NAMALWA (cell line): ENCODE results near the gene GOLGA6L2.
A peak's percentile ranks its signal among the peaks of the same experiment; 100 is the strongest.
"Not testable (repeated sequence)": the region's sequence is repeated elsewhere in the genome, so short reads cannot be mapped to it uniquely, and the experiment has no call there.

ENCODE experiments used
- DNase-seq: peaks from one replicate; pipeline ENCODE4 v3.0.0-alpha.2; 2015; ENCODE audit warnings: low spot score

Gene GOLGA6L2

DNA sequence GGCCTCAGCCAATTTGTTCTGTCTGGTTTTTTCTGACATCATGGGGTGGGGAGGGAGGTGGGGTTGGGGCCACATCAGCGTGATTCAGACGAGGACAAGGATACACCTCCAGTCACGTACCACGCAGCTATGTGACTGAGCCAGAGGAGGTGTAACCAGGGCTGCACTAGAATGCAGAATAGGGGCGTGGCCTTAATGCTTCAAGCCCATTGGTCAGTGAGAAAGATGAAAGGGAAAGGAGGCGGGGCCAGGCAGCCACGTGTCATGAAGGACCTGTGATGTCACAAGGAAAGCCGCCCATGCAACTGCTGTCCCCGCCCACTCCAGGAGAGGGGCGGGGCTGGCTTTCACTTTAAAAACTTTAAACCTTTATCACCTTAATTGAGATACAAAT, at the start of gene GOLGA6L2:
Gene GOLGA6L2 (minus strand): TSS at position 137 of the 394 bp plus-strand sequence. CDS start 62 bp downstream, at position 75.
- peak; percentile 95 for DNase-seq

DNA sequence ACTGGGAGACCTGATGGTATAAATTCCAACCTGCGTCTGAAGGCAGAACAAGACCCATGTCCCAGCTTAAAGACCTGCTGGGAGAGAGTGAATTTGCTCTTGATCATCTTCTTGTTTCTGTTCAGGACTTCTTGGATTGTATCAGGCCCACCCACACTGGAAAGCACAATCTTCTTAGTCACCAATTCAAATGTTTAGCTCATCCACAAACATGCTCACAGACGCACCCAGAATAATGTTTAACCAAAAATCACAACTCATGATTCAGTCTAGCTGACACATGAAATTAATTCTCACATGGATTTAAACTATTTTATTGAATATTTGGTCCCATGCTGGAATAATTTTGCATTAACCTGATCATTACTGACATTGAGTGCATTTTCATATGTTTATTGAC, 37.8 kb upstream of the GOLGA6L2 start:
- DNase-seq: no peak

GRCh38 chr15:23483821-23484299, 36.8 kb upstream of the GOLGA6L2 start:
- no peak for DNase-seq

GRCh38 chr15:23482764-23483489, 35.9 kb upstream of the GOLGA6L2 start:
- no peak for DNase-seq

DNA sequence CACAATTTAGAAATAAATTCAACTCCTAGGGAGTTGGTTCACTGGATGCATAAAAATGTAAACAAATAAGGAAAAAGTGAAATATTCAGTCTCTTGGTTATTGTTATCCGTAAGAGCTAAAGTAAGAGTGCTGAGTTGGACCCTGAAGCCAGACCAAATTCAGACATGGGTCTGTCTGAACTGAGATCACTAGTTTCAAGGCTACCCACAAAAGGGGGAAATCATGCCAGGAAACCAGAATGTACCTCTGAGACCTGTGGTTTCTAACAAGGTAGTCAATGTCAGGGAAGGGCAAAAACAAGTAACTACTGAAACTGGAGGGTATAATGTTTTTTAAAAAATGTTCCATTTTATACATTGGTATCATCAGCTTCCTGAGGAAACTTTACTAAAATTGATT, 35.2 kb upstream of the GOLGA6L2 start:
- no peak for DNase-seq

DNA sequence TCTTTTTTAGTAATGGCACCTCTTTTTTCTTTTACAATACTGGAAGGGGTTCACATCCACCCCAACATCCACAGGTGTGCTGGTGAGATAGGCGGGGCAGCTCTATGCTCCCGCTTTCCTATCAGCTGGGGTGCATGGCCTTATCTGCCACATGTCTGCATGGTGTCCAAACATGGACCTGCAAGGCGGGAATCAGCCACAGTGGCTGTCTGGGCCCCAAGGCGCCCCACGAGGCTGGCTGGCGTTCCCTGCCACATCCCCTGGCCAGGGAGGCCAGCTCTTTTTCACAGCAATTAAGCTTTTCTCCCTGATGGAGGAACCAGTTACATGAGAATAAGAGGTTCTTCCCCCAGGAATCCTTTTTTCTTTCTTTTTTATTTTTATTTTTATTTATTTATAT, 30.9 kb upstream of the GOLGA6L2 start:
- DNase-seq: no peak

GRCh38 chr15:23472678-23473077, 25.6 kb upstream of the GOLGA6L2 start:
- DNase-seq: no peak

DNA sequence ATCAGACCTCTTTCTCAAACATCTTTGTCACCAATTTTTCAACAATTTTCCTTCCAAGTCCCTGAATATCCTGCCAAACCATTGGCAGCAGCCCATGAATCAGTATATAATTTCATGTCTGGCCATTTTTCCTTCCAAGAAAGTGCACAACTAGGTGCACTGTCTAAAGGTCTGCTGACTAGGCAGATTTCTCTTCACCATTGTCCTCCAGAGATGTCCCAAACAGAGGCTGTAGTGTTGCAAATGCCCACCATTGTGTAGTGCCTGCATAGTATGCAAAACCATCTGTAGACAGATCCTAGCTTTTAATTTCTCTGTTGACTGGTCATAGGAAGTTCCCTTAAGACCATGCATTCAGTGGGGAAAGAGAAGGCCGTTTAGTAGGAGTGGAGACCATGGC, 25.0 kb upstream of the GOLGA6L2 start:
- no peak for DNase-seq

DNA sequence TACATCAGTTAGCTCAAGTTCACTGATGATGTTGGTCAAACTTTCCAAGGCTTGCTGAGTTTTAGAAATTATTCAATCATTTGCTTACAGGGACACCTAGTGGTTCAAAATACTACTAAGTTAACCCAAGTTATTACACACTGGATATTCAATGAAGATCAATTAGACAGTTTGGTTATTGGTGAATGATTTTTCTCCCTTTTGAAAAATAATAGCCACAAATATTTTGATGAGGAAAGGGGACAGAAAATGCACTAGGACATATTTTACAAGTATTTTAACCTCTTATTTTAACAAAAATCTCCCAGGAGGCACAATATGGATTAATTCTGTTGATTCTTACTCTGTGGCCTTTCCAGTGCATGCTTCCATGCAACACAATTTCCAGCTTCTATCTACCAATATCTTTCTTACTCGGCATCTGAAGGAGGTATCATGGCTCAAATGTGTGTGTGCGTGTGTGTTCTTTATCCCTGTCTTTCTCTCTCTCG, 20.1 kb upstream of the GOLGA6L2 start:
- DNase-seq: peak; percentile 64

- no peak for DNase-seq
These were observed 10.8 kb upstream of the GOLGA6L2 start for GRCh38 chr15:23457890-23458289.

- no peak for DNase-seq
These were observed 582 bp downstream of the GOLGA6L2 start for GRCh38 chr15:23446215-23447106.

DNA sequence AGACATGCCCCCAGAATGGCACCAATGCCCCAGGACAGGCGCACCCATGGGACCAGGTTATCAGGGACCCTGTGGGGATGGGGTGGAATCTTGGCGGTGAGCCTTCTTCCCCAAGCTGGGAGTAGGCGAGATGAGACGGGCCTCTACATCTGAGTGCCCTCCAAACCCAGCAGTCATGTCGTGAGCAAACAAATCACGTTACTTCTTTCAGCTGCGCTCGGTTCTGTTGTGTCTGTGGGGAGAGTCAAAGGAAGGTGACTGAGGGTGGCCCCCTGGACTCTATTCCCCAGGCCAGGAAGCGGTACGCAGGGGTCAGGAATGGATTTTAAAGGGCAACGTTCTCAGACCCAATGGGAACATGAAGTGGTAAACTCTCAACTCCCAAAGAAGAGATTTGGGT, 2.8 kb downstream of the GOLGA6L2 start:
- no peak for DNase-seq

- no peak for DNase-seq
These were observed 5.8 kb downstream of the GOLGA6L2 start for GRCh38 chr15:23441204-23441603.

- no peak for DNase-seq
These were observed 6.4 kb downstream of the GOLGA6L2 start for GRCh38 chr15:23440596-23440995.

DNA sequence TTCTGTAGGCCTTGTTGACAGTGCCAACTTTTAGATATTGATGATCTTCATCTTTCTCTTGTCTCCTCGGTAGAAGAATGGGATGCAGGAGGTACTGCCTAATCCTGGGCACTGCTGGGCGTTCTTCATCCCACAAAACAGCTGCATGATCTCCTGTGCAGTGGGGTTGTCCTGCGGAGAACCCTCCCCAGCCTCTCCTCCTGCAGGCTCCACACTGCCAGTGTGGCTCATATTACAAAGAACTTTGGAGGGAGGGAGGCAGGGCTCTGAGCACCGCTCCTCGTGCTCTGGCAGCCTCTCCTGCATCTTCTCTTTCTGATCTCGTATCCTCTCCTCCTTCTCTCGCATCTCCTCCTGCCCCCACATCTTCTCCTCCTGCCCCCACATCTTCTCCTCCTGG, 7.5 kb downstream of the GOLGA6L2 start:
- DNase-seq: no peak

- DNase-seq: no peak
These were observed 8.1 kb downstream of the GOLGA6L2 start for GRCh38 chr15:23438816-23439466.

GRCh38 chr15:23437673-23438072, 9.4 kb downstream of the GOLGA6L2 start:
- no peak for DNase-seq

DNA sequence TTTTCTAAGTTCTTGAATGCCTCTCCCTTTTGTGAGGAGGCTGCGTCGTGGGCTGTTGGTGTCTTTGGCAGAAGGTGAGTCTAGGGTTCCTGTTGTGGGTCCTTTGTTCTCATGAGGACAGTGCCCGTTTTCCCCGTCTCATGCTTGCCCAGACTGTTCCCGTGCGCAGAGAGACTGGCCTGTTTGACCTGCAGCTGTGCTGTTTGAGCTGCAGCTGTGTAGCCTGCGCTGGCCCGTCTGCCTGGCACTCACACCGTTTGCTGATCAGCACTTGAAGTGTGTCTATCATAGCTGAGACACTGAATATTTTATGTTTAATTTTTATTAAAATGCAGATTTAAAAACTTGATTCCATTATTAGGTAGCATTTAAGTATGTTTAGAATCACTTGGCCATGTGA, 9.9 kb downstream of the GOLGA6L2 start:
- DNase-seq: no peak

DNA sequence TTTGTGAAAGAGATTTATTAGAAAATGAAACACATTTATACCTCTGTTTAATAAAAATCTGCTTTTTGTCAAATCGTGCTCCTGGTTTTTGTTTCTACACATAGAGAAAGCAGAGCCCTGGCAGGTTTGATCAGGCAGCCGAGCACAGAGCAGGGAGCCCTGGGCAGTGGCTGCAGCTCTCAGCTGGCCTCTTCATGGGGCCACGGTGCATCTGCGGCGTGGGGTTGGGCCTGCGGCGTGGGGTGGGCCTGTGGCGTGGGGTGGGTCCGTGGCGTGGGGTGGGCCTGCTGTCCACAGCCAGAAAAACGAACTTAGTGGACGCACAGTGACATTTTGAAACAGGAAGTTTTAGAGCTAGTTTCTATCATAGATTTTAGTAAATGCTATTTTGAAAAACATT, 10.6 kb downstream of the GOLGA6L2 start:
- DNase-seq: no peak

GRCh38 chr15:23434699-23435098, 12.3 kb downstream of the GOLGA6L2 start:
- DNase-seq: not testable (repeated sequence)

- DNase-seq: not testable (repeated sequence)
These were observed 21.7 kb downstream of the GOLGA6L2 start for GRCh38 chr15:23425327-23425726.

- no peak for DNase-seq
These were observed 22.7 kb downstream of the GOLGA6L2 start for GRCh38 chr15:23424111-23424904.
